Measurements from ENCODE around the gene ADTRP.

Gene ADTRP

DNA sequence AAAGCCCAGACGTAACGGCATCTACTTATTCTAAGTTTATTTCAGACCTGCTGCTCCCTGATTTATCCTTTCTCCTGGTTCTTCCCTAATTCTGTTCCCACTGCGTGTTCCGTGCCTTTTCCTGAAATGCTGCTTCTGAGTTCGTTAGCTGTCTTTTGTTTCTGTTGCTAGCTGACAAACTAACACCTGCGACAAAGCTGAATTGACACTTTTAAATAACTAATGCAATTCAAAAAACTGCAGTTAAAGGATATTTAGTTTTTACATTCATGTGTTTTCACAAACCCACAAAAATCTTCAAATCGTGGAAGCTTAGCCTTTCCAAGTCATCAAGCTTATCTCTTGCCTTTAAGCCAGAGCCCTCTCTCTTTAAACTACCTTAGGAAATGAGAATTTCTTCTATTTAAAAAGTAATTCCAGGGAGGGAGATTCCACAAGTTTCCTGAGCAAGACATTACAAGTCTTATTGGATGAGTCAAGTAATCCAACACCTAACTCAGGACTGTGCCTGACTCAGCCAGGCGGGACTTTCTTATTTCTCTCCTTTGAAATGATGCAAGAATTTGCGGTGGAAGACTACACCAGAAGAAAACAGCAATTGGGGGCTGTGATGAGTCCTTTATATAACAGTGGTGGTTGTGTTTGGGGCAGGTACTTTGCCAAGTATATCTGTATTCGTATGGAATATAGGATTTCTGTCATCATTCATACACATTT, 6.3 kb downstream of the ADTRP start:
- DNase-seq = no peak

DNA sequence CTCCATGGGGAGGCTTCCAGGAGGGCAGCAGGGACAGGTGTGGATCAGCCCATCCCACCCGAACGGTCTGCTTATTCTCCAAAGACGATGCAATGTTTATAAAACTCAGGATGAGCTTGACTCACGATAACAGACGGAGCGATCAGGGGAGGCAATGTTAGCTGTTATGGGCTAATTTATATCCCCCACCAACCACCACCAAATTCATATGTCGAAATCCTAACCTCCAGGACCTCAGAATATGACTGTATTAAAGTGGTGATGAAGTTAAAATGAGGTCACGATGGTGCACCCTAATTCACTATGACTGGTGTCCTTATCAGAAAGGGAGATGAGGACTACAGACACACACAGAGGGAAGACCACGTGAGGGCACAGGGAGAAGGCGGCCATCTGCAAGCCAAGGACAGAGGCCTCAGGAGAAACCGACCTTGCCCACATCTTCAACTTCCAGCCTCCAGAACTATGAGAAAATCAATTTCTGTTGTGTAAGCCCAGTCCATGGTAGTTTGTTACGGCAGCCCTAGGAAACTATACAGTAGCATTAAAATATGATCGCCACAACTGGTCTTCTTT, 7.0 kb downstream of the ADTRP start:
- no peak for DNase-seq

DNA sequence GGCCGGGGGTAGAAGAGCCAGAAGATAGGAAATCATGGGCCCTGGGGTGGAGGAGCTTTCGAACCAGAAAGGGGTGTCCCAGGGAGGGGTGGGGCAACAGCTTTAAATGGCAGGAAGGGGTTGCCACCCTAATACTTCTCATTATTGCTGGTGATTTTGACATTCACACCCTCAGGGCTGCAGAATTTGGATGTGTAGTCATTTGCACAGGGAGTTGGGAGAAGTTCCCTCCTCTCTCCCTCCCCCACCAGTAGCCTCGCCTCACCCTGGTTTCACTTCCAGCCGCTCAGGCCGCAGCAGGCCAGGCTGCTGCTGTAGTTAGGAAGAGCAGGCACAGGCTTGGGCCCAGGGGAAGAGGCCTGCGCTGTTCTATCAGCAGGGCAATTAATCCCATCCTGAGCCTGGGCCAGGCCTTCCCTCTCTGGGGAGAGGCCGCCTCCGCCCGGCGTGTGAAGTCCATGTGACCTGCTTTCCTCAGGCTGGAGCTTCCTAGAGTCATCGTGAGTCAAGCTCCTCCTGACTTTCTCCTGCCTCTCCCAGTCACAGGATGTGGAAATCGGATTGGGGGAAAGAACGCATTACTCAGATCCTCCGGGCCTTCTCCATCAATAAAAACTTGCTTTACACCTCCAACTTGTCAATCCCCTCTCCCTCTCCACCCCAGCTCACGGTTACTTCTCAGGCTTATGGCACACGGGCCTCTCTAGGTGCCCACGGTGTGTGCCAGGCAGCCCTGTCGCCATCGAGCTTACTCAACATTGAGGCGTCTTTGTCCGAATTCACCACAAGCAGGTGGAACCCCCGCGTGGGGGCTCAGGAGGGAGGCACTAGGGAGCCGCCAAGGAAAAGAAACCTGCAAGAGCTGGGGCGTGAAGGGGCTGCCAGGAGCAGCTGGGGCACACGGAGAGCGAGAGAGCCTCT, 7.8 kb downstream of the ADTRP start:
- no peak for DNase-seq

DNA sequence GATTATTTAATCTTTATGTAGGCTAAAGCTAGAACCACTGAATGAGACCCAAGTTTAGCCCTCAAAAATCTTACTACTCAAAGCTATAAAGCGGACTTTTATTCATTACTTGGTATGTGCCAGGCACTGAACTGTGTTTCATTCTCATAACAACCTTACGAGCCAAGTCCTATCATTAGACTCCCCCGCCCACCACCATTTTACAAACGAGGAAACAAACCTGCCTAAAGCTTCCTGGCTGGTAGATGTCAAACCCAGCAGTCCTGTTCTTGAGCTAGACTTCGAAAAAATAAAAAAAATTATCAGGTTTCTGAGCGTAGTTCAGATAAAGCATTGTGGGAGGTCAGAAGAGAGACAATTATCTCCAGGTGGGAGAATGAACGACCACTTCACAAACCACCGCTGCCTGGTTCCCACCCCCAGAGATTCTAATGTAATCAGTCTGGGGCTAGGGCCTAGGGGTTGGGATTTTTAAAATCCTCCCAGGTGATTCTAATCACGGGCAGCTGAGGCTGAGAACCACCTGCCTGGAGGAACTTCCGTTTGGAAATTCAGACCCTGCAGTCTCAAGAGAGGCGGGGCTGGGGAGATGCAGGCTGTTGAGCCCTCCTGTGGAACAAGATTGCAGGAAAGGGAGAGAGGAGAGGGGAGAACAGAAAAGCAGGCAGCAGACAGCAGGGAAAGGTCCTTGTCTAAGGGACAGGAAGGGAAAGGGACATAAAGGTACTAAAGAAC, 8.6 kb downstream of the ADTRP start:
- no peak for DNase-seq

DNA sequence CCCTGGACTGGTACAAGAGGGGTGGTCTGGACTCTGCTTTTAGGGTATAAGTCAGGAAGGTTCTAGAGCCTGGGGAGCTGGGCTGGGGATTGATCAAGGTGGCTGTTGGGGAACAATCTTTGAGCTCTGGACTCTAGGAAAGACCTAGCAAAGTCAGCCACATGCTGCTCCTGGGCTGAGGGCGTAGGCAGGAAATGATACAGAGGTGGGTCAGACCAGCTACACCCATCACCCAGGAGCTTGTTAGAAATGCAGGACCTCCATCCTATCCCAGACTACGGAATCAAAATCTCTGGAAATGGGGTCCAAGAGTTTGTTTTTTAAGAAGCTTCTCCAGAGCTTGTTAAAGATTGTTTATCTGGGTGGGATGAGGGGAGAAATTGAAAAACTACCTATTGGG, 9.4 kb downstream of the ADTRP start:
- no peak for DNase-seq

DNA sequence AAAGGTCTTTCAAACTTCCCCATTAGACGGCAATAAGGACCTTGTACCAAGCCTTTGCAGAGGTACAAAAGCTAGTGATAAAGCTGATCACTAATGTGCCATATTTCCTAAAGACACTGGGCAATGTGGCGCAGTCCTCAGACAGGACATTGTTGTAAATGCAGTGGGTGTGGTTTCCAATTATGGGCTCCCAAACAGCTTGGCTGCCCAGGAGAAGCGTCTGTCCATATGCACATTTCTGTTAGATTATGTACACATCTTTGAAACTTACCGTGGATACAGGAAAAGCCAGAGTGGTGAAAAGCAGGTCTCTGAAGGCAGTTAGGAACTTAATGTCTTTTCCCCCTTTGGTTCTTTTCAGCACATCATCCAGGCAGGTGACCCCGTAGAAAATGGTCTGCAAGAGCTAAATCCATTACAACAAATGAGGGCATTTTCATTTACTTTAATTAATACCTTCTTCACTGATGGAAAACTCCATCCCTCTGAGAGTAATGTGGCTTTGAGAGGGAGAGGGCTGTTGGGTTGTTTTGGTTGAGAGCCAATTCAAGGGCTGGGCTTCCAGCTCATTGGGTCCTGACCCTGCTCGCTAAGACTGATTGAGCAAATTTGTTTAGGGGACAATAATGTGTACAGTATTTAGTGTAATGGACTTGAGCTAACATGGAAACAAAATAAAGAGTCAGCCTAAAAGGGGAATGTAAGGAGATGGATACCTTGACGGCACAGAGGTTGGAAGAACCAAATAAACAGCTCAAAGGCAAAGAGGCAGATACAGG, 10.4 kb downstream of the ADTRP start:
- no peak for DNase-seq

DNA sequence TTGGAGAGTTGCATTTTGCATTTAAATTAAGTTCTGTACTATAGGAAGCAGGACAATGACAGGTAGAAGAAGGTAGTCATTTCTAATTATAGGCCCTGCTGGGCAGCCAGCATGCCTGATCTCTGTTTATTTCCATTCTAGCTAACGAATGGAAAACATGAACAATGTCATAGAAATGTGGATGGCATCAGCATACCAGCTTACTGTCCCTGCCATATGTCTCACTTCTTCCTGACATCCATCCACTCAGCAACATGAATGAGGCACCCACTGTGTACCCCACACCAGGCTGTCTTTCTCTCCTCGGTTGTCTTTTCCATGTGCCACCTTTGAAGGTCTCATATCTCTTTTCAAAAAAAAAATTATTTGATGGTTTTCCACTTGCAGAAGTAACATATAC, 11.1 kb downstream of the ADTRP start:
- DNase-seq = no peak

DNA sequence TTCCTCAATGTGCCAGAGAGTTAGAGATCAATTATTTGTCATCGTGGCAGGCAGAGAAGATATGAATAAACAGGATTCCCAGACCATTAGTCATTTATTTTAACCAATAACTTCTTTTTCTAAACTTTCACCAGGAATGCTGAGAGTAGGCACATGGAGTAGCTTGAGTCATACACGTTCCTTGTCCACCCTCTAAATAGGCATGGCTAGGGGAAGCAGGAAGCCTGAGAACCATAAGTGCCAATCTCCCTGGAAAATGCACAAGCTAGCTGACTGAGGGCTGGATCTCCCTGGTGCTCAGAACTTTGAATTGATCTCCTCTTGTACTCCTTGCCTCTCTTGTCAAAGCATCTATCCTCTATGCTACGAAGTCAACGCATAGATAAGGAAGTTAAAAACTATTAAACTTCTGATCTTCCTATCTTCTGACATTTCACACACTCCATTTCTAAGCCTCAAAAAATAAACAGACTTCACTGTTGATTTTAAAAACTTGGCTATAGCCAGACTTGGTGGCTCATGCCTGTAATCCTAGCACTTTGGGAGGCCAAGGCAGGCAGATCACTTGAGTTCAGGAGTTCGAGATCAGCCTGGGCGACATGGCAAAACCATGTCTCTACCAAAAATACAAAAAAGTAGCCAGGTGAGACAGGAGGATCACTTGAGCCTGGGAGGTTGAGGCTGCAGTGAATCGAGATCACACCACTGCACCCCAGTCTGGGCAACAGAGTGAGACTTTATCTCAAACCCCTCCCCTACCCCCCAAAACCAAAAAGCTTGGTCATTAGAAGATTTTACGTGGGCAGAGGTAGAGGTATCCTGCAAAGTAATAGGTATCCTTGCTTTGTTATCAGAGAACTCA, 11.8 kb downstream of the ADTRP start:
- no peak for DNase-seq

DNA sequence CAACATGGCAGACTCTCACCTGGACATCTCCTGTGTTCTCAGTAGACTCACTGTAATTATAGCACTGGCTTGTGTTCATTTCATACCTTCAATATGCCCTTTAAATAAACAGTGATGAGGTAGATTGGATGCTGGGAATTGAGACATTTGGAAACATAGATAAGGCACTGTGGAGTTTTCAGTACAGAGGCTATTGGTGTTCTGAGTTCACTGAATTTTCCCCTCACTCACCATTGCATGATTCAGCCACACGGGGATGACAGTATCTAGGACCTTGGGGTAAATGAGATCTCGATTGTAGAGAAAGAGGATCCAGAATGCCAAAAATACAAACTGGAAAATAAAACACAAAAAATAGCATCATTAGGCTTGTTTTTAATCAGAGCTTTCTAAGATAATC, 12.6 kb downstream of the ADTRP start:
- DNase-seq = no peak

DNA sequence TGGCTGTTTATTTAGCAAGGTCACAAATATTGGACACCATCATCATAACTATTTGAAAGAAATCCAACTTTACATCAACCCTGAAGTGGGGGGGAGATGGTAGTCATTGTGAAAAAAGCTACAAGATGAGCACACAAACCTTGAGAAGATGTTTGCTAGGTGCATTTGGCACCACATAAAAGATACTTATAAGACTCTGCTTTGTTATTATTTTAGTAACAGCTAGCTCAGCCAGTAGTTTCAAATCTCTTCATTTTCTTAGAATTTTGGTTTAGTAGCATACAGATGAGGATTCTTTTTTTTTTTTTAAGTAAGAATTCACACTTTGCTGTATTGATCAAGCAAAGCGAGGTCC, 14.4 kb downstream of the ADTRP start:
- DNase-seq = no peak

DNA sequence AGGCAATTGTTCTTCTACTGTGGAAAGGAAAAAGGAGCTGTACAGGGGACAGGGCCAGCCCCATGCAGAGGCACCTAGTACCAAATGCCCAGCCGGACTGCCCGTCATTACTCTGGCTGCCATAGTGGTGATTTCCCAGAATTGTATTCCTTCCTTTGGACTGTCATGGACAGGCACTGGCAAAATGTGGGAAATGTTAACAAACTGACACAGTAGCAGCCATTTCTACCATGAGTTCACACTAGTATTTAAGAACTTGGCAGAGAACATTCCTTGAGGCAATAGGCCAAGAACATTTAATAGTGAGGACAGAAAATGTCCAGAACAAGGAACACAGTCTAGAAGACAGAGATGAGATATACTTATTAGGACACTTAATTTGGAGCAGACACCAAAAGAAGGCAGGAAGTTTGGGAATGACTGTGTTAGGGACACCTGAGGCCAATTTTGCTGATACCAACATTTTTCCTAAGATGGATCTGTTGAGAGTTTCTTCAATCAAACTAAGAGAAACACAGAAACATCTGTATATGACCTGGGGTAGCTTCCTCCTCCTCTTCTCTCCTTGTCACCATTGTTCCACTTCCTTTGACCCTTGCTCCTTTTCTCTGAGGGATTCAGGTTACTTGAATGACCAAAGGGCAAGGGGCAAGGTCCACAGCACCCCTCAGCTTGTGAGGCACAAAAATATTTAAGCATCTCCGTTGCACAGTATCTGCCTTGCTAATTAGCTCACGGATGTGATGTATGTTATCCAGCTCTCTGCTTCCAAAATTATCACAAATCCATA, 14.9 kb downstream of the ADTRP start:
- no peak for DNase-seq

DNA sequence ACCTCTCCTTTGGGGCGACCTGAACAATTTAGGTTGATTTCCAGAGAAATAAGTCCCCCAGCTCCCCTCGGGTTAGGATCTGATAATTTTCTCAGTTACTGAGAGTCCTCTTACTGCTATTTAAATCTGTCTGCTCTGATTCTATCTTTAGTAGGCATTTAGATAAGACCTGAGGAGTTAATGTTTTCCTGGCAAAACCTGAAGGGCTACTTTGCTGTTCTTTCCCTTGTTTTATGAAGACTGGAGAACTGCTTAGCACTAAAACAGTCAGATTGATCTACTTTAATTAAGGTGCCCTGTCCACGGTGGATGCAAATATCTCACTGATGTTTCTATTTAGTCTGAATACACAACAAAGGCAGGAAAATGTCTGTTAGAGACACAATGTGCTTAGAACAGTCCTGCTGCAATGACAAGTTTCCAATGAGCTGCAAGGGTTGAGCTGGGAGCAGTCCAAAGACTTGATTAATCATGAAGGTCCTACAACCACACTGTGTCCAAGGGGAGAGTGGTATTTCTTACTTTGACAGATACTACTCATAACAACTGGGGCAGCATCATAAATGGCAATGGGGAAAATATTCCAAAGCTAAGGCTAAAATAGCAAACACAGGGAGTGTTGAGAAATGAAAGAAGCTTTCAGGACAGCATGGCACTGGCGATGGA, 15.7 kb downstream of the ADTRP start:
- no peak for DNase-seq

DNA sequence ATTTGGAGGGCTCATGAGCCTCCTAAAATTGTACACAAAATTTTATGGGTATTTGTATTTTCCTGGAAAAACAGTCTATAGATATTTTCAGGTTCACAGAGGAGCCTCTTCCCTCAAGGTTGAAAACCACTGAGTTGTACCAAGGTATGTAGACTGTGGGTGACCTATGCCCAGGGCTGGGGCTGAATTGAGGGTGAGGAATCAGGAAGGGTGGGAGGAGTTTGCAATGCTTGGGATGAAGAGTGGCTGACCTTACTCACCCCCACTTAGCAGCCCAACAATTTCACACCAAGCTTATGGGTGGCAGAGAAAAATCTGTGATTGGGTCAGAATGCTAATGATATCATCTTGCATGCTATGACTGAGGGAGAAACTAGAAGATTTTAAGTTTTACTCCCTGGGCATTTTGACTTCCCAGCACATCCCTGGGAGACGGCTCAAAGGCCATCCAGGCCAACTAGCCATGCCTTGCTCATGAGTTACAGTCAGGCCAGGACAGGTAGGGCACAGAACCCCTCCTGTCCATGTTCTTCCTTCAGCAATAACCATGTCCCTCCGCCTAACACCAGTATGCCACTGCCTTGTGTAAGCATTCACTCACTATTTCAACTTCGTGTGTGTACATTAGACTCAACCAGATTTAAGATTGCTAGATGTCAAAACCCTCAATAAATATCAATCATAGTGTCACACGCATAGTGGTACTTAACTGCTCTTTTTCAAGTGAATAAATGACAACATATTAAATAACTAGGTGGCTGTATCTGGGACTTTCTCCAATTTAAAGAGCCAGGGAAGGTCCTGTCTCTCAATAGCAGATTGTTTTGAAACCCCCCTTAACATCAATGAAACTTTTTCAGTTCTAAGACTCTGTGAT, 16.6 kb downstream of the ADTRP start:
- DNase-seq = no peak

DNA sequence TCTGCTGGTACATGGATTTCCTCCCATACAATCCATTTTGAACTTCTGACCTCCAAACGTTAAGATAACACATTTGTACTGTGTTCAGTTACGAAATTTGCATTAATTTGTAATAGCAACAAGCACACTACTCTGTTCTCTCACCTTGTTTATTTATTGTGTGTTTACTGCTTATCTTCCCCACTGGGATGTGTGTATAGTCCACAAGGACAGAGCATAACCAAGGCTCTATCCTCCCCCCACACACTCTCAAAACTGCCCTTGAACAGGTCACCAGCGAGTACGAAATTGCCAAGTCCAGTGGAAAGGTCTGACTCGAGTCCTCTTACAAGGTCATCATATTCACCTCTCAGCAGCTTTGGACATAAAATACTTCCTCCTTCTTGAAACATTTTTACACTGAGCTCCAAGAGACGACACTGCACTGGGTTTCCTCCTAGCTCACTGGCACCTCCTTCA, 18.6 kb downstream of the ADTRP start:
- no peak for DNase-seq

DNA sequence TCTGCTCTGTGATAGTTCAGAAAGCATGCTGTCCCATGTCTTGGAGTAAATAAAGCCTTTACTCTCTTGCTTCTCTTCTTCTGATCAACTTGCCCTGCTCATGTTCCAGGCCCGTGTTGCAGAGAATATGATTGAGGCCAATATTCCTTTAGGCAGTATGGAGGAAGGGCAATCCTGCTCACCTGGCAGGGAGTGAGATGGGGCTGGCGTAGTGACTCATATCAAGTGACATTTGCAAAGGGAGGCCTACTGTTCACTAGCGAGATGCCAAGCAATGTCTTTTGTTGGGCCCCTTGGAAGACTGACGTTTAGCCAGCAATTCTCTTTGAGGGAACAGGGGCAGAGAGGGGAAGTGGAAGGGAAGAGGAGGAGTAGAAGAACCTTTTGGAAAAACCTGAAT, 19.7 kb downstream of the ADTRP start:
- no peak for DNase-seq

DNA sequence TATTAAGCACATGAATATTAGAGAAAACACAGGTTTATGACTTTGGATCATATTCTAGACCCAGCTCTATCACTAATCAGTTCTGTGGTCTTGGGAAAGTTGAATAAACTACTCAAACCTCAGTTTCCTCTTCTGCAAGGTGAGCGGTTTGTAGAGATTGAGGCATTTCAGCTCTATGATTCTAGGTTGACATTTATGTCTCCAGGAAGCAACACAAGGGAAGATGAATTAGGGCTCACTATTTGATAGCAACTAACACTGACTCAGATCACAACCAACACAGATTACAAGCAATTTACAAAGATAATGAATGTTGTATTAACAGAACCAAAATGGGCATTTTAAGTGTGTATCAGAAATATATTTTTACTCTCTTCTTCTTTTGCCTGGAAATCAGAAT, 21.9 kb downstream of the ADTRP start:
- no peak for DNase-seq

DNA sequence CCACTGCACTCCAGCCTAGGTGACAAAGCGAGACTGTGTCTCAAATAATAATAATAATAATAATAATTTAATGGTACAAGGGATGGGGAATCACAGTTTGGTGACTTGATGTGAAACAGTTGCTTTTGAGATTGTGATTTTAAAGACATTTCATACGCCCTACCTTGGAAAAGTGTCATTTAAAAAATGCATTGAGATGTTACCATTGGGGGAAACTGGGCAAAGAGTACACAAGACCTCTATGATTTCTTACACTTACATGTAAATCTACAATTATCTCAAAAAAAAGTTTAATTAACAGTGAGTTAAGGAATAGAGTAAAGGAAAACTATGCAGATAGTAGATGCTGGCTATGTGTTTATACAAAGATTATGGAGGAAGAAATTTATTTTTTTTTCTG, 22.3 kb downstream of the ADTRP start:
- no peak for DNase-seq

DNA sequence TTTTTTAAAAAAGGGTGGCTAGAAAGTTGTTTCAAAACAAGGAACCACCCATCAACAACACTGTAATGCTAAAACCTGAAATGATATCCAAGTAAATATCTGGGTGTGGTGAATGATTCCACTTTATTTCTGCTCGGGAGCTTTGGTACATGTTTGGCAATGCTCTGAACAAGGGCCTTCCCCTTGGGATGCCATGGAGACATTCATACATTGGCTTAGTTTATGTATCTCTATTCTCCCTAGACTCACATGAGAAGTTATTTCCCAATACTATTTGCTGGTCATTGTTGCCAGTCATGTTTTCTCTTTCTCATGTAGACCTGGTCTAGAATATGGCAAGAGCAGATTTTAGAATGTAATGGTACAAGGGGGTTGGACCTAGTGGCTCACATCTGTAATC, 22.9 kb downstream of the ADTRP start:
- DNase-seq = no peak

Measured in NCI-H1092 treated with DMSO at 0.1 percent for 48 hours (cell line).